Measurements from ENCODE around the gene POP5.

DNA sequence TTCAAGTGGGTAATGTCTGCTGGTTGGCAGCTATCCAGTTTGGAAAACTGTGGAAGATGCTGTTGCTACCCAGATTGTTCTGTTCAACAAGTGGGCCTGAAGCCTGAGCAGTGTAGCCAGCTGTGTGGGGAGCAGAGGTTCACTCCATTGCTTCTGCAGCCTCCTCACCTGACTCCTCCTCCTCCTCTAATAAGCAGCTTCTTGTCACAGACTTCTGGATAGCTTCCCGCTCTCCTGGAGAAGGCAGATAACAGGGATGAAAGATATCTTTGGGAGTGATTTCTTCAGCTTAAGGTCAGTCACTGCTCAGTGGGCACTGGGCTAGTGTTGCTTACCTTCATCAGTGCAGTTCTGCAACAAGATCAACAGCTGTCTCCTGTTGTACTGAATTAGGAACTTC is 2.0 kb downstream of the POP5 start:
- TF ChIP-seq CTCF (conservative IDR thresholded peaks at IDR 0.05; ENCODE audit: low read depth, low read length): no peak
- TF ChIP-seq EZH2 (IDR thresholded peaks at IDR 0.05; ENCODE audit: borderline replicate concordance, low read depth, low read length, poor library complexity, severe bottlenecking): no peak
